GM12878 (cell line): Measurements from ENCODE around the gene STRBP. TPM values are rescaled to one million over a fixed set of nuclear protein-coding genes. Genes with fewer than 3 reads are reported as not detected.

ENCODE experiments used
- E2F4 ChIP-seq: IDR thresholded peaks from 2 replicates; pipeline ENCODE4 v1.6.1; 2012; ENCODE audit warnings: low read depth, low read length, improper control_type of control experiment
- ELK1 ChIP-seq: IDR thresholded peaks from 2 replicates; pipeline ENCODE4 v1.6.1; 2012; ENCODE audit warnings: low read depth, low read length, improper control_type of control experiment
- ETV6 ChIP-seq, 2 experiments: fragments of 450-650 bp in 1 of 2; IDR thresholded peaks in 1 of 2; conservative IDR thresholded peaks in 1 of 2; 2 replicates each; pipeline ENCODE4 v1.6.1; 2014; ENCODE audit warnings: antibody characterized with exemption in 1 of 2, borderline replicate concordance in 1 of 2, low read depth in 1 of 2, mild to moderate bottlenecking in 1 of 2, moderate library complexity in 1 of 2
- FOS ChIP-seq: IDR thresholded peaks from 3 replicates; pipeline ENCODE4 v1.6.1; 2011; ENCODE audit warnings: borderline replicate concordance; ENCODE audit not compliant: insufficient read length; ENCODE audit errors: extremely low read depth
- HCFC1 ChIP-seq: fragments of 150-350 bp; IDR thresholded peaks from 2 replicates; pipeline ENCODE4 v1.6.1; 2014; ENCODE audit warnings: low read length
- HSF1 ChIP-seq: fragments of 150-350 bp; IDR thresholded peaks from 2 replicates; pipeline ENCODE4 v1.6.1; 2014; ENCODE audit warnings: mild to moderate bottlenecking, low read depth, low read length
- KDM1A ChIP-seq: fragments of 200-600 bp; sonication (generic); IDR thresholded peaks from 2 replicates; pipeline ENCODE4 v1.6.1; 2016; ENCODE audit warnings: borderline replicate concordance
- MTA3 ChIP-seq: IDR thresholded peaks from 2 replicates; pipeline ENCODE4 v1.6.1; 2012; ENCODE audit warnings: low read length, inconsistent platforms, borderline replicate concordance
- MXI1 ChIP-seq: fragments of 150-350 bp; IDR thresholded peaks from 2 replicates; pipeline ENCODE4 v1.6.1; 2011; ENCODE audit warnings: low read depth, mild to moderate bottlenecking, inconsistent platforms, low read length, improper control_type of control experiment
- NBN ChIP-seq: fragments of 450-650 bp; IDR thresholded peaks from 2 replicates; pipeline ENCODE4 v1.6.1; 2016
- NFYB ChIP-seq: IDR thresholded peaks from 2 replicates; pipeline ENCODE4 v1.6.1; 2011; ENCODE audit warnings: low read depth, mild to moderate bottlenecking, low read length, improper control_type of control experiment, moderate library complexity; ENCODE audit not compliant: insufficient read depth
- NR2F1 ChIP-seq: fragments of 450-650 bp; conservative IDR thresholded peaks from 2 replicates; pipeline ENCODE4 v1.6.1; 2017; ENCODE audit warnings: mild to moderate bottlenecking
- POLR2A ChIP-seq: IDR thresholded peaks from 2 replicates; pipeline ENCODE4 v1.6.1; 2011; ENCODE audit warnings: low read depth, mild to moderate bottlenecking, low read length
- RB1 ChIP-seq: fragments of 450-650 bp; formaldehyde crosslinking; IDR thresholded peaks from 2 replicates; pipeline ENCODE4 v1.6.1; 2017; ENCODE audit warnings: mild to moderate bottlenecking, borderline replicate concordance
- RBBP5 ChIP-seq: fragments of 200-600 bp; sonication (generic); conservative IDR thresholded peaks from 2 replicates; pipeline ENCODE4 v1.6.1; 2016
- SUPT20H ChIP-seq: IDR thresholded peaks from 2 replicates; pipeline ENCODE4 v1.6.1; 2011; ENCODE audit warnings: low read depth, mild to moderate bottlenecking, low read length, moderate library complexity, borderline replicate concordance; ENCODE audit not compliant: control insufficient read depth
- TBL1XR1 ChIP-seq: IDR thresholded peaks from 2 replicates; pipeline ENCODE4 v1.6.1; 2012; ENCODE audit warnings: low read depth, low read length, improper control_type of control experiment
- YBX1 ChIP-seq: fragments of 450-650 bp; IDR thresholded peaks from 2 replicates; pipeline ENCODE4 v1.6.1; 2016; ENCODE audit warnings: antibody characterized with exemption
- YY1 ChIP-seq: IDR thresholded peaks from 2 replicates; pipeline ENCODE4 v1.6.1; 2011; ENCODE audit warnings: low read depth, mild to moderate bottlenecking, low read length
- ZBED1 ChIP-seq: IDR thresholded peaks from 2 replicates; pipeline ENCODE4 v1.6.1; 2016; ENCODE audit warnings: borderline replicate concordance
- ZBTB40 ChIP-seq: fragments of 450-650 bp; IDR thresholded peaks from 2 replicates; pipeline ENCODE4 v1.6.1; 2016; ENCODE audit warnings: mild to moderate bottlenecking, moderate library complexity, borderline replicate concordance
- ZSCAN29 ChIP-seq: fragments of 450-650 bp; IDR thresholded peaks from 2 replicates; pipeline ENCODE4 v1.6.1; 2017; ENCODE audit warnings: mild to moderate bottlenecking, moderate library complexity
- polyA plus RNA-seq, 11 experiments: library from polyadenylated mRNA; depleted of rRNA in 4 of 11; unstranded in 6 of 11; stranded (reverse) in 5 of 11; fragments of >200 nt; fragmentation: Nextera tagmentation in 4 of 11; fragmentation: Illumina TruSeq in 1 of 11; extraction: Ambion mirVana in 4 of 11; extraction: Trizol in 1 of 11; gene quantifications; 1 replicate in 1 of 11; 2 replicates in 10 of 11; pipeline versions ENCODE4 v1.2.1 to v1.2.3, GENCODE V29; 2011 to 2016; ENCODE audit warnings: inconsistent platforms in 2 of 11, missing spikeins in 2 of 11, low read depth in 1 of 11
- total RNA-seq, 4 experiments: library from RNA; depleted of rRNA in 3 of 4; stranded (reverse); fragments of >200 nt in 3 of 4; fragmentation: Illumina TruSeq in 1 of 4; extraction: Trizol in 1 of 4; gene quantifications; 2 replicates each; pipeline versions ENCODE4 v1.2.1 to v1.2.3, GENCODE V29; 2013 to 2021
- TF ChIP-seq, protein P1 (sequence below): IDR thresholded peaks from 2 replicates; pipeline ENCODE4 v1.6.1; 2011; ENCODE audit warnings: borderline replicate concordance, low read depth, mild to moderate bottlenecking, moderate library complexity, mixed read lengths, low read length; ENCODE audit not compliant: insufficient read depth; ENCODE audit errors: extremely low read length

Gene STRBP
- total and polyA plus RNA-seq, 10 of the 15 experiments (the other 5 are each of a cell fraction or from before 2014, with no cell fraction given) = 31.0 to 96.8 (median 71.4) TPM

DNA sequence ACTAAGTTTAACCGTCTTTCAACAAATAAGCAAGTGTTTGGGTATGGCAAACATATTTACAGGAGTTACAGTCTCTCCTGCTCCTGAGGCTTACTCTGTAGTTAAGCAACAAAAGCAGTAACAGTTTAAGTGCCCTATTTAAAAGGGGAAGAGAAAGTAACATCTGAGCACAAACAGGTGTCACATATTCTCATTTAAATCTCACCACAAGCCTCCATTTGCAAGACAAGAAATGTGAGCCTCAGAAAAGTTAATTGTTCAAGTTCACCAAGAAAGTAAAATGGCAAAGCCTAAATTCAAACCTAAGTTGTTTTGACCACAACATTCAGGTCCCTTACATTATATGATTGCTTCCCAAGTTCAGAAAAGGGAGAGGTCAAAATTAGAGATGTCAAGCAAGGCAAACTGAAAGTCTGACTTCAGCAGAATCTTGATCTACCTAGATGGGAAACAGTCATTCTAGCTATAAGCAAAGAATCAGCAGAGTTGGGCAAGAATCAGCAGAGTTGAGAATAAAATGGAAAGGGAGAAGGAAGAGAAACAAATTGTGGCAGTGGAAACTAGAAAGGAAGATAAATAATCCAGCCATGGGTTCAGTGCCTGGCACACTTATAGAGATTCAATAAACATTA lies 93.4 kb downstream of the STRBP start (continued):
- TF ChIP-seq ZSCAN29 (no peak), HSF1 (no peak), NFYB (no peak), YY1 (peak; percentile 89), YBX1 (no peak), ZBTB40 (no peak; the same call in 1 of the 2 replicates), POLR2A (no peak), RB1 (no peak), KDM1A (no peak), MTA3 (peak; percentile 47; the same call in 1 of the 2 replicates), ETV6 (conservative IDR thresholded peaks at IDR 0.05 in 1 of 2, IDR thresholded peaks at IDR 0.05 in 1 of 2; ENCODE audit: borderline replicate concordance in 1 of 2, low read depth in 1 of 2) (no peak), NR2F1 (peak; percentile 29; the same call in 1 of the 2 replicates), E2F4 (peak; percentile 12; the same call in 1 of the 2 replicates), TBL1XR1 (peak; percentile 79; the same call in 1 of the 2 replicates), ZBED1 (no peak), NBN (peak; percentile 64), MXI1 (peak; percentile 78; the same call in 1 of the 2 replicates), ELK1 (no peak), HCFC1 (no peak), FOS (no peak), RBBP5 (0 out of 2 replicates have a peak, but pooled peaks have one; percentile 35), SUPT20H (no peak)
- TF ChIP-seq, protein P1, sequence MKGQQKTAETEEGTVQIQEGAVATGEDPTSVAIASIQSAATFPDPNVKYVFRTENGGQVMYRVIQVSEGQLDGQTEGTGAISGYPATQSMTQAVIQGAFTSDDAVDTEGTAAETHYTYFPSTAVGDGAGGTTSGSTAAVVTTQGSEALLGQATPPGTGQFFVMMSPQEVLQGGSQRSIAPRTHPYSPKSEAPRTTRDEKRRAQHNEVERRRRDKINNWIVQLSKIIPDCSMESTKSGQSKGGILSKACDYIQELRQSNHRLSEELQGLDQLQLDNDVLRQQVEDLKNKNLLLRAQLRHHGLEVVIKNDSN = no peak
